ENCODE results near the gene ACIN1. TPM values are rescaled to one million over a fixed set of nuclear protein-coding genes. Genes with fewer than 3 reads are reported as not detected.
A peak's percentile ranks its signal among the peaks of the same experiment; 100 is the strongest.

Gene ACIN1
- total and polyA plus RNA-seq, 2 experiments from 2014 or later = 76.1 to 172 TPM

DNA sequence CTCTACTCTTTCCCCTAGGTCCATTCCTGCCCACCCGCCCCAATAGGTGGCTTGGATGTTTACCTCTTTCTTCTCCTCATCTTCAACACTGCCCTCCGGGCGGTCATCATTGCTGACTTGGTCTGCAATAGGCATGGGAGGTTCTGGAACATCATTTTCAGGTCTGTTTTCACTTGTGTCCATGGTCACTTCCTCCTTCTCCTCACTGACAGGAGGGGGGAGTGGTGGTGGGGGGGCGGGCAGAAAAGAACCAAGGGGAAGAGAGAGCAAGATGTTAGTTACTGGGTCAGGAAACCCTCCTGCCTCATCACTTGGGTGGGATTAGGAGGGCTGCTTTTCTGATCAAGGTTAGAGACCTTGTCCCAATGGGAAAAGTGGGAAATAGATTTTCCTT, 25.5 kb downstream of the ACIN1 start:
- peak overlapping the region; percentile 68; the same call in 1 of the 2 replicates for H3K4me2 ChIP-seq
- peaks cover 47% of the 10 kb centered on the region for H3F3A ChIP-seq (replicated peaks; ENCODE audit: low read depth)
- Mint-ChIP-seq H3K27ac (peak overlapping the region; percentile 32; the same call in 1 of the 2 replicates), H3K27me3 (ENCODE audit: insufficient read depth, low read depth, poor library complexity) (peaks cover 12% of the 10 kb centered on the region), H3K9me3 (no peaks in the 10 kb centered on the region), H3K36me3 (ENCODE audit: low read depth) (peaks cover 83% of the 10 kb centered on the region), H3K4me1 (peaks cover 45% of the 10 kb centered on the region), H3K4me3 (peak overlapping the region; percentile 91)
- DNase-seq (ENCODE audit: low spot score) (no peak), ATAC-seq (no peak)
- H3K27ac ChIP-seq (ENCODE audit: low read depth) = peak overlapping the region; percentile 81
- peak overlapping the region; percentile 35; the same call in 1 of the 2 replicates for H3K4me3 ChIP-seq
- H3K27me3 ChIP-seq (ENCODE audit: insufficient read depth) = no peaks in the 10 kb centered on the region
- no peaks in the 10 kb centered on the region for H3K9me2 ChIP-seq (ENCODE audit: insufficient read depth)
- peaks cover 47% of the 10 kb centered on the region for H3K36me3 ChIP-seq (ENCODE audit: insufficient read depth)
- peaks cover 40% of the 10 kb centered on the region for H4K20me1 ChIP-seq (replicated peaks; ENCODE audit: insufficient read depth)
- peaks cover 69% of the 10 kb centered on the region for H3K79me2 ChIP-seq (replicated peaks; ENCODE audit: insufficient read depth)
- H2AFZ ChIP-seq = no peak overlapping the region
- peaks cover 32% of the 10 kb centered on the region for H3K4me1 ChIP-seq (ENCODE audit: insufficient read depth)
- no peak for TF ChIP-seq JUNB (IDR thresholded peaks at IDR 0.05; ENCODE audit: unreplicated experiment)
- no peak for TF ChIP-seq ZNF114 (CRISPR knock-in tag; IDR thresholded peaks at IDR 0.05)
- no peak for TF ChIP-seq ETS1 (IDR thresholded peaks at IDR 0.05)
- no peak for TF ChIP-seq EZH2phosphoT487 (IDR thresholded peaks at IDR 0.05; ENCODE audit: unreplicated experiment)
- no peak for TF ChIP-seq NANOG (IDR thresholded peaks at IDR 0.05; ENCODE audit: borderline replicate concordance)
- no peak for TF ChIP-seq CREB1 (CRISPR knock-in tag; IDR thresholded peaks at IDR 0.05; ENCODE audit: low read depth)
- no peak for TF ChIP-seq STAT1 (IDR thresholded peaks at IDR 0.05; ENCODE audit: unreplicated experiment)
- no peak for TF ChIP-seq POLR2AphosphoS5 (IDR thresholded peaks at IDR 0.05; ENCODE audit: low read depth)
- no peak for TF ChIP-seq ZNF331 (CRISPR knock-in tag; IDR thresholded peaks at IDR 0.05; ENCODE audit: low read depth)
- TF ChIP-seq EZH2 (IDR thresholded peaks at IDR 0.05; ENCODE audit: low read depth, unreplicated experiment) = no peak
- no peak for TF ChIP-seq CTCF (conservative IDR thresholded peaks at IDR 0.05; ENCODE audit: low read depth in 2 of 2)
- no peak for TF ChIP-seq REST (IDR thresholded peaks at IDR 0.05; ENCODE audit: unreplicated experiment)
- TF ChIP-seq ZNF462 (CRISPR knock-in tag; IDR thresholded peaks at IDR 0.05) = no peak

Data from GM23338 (cell line).